Measurements from ENCODE around the gene HNRNPL.
"Not testable (repeated sequence)": the region's sequence is repeated elsewhere in the genome, so short reads cannot be mapped to it uniquely, and the experiment has no call there.

The HNRNPL gene

DNA sequence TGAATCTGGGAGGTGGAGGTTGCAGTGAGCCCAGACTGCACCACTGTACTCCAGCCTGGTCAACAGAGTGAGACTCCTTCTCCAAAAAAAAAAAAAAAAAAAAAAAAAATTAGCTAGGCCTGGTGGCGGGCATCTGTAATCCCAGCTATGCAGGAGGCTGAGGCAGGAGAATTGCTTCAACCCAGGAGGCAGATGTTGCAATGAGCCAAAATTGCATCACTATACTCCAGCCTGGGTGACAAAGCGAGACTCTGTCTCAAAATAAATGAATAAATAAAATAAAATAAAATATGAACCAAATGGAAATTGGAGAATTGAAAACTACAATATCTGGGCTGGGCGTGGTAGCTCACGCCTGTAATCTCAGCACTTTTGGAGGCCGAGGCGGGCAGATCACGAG, 20.6 kb downstream of the HNRNPL start:
- not testable (repeated sequence) for DNase-seq (ENCODE audit: low spot score)

DNA sequence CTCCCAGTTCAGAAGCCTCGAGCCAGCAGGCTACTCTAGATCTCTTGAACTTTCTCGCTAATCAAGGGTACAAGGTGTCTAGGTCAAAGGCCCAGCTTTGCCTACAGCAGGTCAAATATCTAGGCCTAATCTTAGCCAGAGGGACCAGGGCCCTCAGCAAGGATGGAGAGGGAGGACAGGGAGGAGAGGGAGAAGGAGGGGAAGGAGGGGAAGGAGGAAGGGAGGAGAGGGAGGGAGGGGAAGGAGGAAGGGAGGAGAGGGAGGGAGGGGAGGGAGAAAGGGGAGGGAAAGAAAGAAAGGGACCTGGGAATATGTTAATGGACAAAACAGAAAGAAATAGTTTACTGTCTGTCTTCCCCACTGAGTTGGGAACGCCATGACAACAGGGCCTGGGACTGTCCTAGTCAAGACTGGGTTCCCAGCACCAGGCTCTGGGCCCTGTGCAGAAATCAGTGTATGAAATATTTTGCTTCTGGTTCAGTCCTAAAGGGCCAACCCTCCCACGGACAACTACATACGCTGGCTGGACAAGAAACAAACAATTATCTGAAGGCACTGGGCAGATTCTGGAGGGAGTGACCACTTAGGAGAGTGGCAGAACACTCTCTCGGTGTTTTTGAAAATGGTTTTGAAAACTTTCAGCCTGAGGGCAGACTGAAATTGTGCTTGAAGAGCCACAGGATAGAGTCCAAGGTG, 22.8 kb downstream of the HNRNPL start:
- no peak for DNase-seq (ENCODE audit: low spot score)

DNA sequence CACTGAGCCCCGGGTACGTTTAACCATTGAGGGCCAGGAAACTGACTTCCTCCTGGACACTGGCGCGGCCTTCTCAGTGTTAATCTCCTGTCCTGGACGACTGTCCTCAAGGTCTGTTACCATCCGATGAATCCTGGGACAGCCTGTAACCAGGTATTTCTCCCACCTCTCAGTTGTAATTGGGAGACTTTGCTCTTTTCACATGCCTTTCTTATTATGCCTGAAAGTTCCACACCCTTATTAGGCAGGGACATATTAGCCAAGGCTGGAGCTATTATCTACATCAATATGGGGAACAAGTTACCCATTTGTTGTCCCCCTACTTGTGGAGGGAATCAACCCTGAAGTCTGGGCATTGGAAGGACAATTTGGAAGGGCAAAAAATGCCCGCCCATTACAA, 23.9 kb downstream of the HNRNPL start:
- DNase-seq (ENCODE audit: low spot score): not testable (repeated sequence)

DNA sequence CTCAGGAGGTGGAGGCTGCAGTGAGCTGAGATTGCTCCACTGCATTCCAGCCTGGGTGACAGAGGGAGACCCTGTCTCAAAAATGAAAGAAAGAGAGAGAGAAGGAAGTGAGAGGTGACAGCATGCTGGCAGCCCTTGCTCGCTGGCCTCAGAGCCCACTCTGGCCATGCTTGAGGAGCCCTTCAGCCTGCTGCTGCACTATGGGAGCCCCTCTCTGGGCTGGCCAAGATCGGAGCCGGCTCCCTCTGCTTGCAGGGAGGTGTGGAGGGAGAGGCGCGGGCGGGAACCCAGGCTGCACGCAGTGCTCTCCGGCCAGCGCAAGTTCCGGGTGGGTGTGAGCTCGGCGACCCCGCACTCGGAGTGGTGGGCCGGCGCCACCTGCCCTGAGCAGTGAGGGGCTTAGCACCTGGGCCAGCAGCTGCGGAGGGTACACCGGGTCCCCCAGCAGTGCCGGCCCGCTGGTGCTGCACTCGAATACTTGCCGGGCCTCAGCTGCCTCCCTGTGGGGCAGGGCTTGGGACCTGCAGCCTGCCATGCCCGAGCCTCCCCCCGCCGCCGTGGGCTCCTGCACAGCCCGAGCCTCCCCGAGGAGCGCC, 28.5 kb downstream of the HNRNPL start:
- DNase-seq (ENCODE audit: low spot score): not testable (repeated sequence)

DNA sequence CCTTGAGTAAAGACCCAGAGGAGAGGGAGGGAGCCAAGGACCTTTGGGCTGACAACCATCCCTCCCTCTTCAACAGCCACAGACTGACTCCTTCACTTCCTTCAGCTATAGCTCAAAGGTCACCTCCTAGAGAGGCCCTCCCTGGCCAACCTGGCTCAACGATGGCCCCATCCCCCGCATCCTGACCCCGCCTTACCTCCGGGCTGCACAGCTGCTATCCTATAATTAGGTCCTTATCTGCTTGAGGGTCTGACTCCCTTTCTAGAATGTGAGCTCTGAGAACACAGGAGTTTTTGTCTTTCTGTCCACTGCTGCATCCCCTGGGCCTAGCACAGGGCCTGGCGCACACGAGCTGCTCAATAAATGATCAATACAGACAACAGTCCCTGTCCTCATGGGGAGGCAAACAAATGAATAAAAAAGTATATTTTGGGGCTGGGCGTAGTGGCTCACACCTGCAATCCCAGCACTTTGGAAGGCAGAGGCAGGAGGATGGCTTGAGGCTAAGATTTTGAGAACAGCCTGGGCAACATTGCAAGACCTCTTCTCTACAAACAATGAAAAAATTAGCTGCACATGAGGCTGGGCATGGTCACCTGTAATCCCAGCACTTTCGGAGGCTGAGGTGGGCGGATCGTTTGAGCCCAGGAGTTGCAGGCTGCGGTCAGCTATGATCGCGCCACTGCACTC, 30.4 kb downstream of the HNRNPL start:
- DNase-seq (ENCODE audit: low spot score): no peak

DNA sequence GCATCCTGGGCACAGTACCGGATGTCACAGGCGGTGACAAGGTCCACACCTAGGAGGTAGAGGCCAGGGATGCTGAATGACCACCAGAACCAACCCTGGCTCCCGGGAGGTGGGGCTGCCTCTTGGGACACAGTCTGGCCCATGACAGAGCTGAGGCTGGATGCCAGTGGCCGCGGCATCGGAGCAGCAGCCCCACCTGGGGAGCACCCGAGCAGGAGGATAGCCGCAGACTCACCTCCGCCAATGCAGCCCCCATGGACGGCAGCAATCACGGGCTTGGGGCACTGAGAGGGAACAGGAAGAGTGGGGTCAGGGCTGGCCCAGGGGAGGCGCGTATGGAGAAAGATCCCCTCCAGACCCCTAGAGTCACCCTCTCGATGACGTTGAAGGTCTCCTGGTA, 32.7 kb downstream of the HNRNPL start:
- no peak for DNase-seq (ENCODE audit: low spot score)

DNA sequence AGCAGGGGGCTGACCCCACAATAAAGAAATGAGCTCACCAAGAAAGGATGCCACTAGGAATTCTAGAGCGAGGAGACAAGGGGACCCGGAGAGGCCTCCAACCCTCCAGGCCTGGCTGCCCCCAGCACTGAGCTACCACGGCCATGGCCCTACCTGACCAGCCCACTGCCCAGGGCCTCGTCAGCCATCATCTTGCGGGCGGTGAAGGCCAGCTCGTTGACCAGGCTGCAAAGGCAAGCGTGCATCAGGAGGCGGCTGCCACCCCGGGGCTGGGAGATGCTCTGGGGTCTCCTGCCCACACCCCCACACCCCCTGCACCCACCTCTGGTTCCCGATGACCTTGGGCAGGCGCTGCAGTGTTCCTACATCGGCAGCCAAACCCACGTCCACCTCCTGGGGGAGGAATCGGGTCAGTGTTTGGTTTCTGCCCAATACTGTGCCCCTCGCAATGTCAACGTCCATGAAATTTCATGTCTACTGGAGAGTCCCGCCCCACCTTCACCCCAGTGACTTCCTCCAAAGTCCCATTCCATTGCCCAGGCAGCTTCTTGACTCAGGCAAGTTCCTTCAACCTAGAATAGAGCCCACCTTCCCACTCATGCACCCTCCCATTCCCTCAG, 33.5 kb downstream of the HNRNPL start:
- no peak for DNase-seq (ENCODE audit: low spot score)

DNA sequence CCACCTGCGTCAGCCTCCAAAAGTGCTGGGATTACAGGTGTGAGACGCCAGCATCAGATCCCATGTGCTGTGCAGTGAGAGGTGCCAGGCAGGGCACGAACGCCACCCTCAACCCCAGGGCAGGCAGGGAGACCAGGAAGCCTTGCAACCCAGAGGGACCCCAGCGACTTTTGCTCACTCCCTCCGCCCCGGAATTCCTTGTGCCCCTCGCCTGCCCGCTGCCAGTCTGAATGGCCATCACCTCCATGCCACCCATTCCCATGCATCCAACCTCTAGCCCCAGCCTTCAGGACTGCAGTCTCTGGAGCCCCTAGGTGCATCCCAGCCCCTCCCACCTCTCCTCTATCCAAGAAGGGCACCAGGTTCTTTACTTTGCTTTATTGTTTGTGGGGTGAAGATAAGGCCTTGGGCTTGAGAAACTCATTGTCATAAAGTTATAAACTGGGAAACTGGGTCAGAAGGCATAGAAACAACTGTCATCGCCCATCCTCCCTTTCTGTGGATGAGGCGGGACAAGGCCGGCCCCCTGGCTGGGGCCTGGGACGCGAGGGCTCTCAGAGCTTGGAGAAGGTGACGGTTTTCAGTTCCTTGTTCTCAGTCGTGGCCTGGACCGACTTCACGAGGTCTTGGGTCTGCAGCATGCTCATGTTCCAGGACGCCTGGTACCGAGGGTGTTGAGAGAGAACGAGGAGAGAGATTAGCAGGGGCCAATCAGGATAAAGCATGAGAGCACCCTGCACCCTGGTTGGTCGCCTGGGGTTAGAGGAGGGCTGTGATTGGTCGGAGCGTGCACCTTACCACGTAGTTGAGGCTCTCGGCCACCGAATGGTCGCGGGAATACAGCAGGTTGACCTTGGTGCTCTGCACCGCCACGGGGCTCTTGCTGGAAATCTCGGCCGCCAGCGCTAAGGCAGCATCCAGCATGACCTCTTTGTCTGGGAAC, 34.5 kb downstream of the HNRNPL start:
- DNase-seq (ENCODE audit: low spot score): no peak

DNA sequence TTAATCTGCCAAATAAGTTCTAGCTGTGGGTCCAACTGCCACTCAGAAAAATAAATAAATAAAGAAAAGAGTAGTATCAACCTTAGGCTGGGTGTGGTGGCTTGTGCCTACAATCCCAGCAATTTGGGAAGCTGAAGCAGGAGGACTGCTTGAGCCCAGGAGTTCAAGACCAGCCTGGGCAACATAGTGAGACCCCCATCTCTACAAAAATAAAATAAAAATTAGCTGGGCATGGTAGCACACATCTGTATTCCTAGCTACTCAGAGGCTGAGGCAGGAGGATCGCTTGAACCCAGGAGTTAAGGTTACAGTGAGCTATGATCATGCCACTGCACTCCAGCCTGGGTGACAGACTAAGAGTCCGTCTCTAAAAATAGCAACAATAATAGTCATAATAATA, 35.9 kb downstream of the HNRNPL start:
- DNase-seq (ENCODE audit: low spot score): not testable (repeated sequence)

DNA sequence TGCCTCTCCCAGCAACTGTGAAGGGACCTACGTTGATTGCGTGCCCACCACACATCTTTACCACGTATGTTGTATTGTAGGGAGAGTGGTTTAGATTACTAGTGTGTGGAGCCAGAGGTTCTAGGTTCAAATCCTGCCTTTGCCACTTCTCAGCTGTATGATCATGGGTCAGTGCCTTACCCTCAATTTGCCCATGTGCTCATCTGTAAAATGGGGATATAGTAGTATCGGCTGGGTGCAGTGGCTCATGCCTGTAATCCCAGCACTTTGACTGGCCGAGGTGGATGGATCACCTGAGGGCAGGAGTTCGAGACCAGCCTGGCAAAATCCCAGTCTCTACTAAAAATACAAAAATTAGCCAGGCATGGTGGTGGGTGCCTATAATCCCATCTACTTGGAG, 36.5 kb downstream of the HNRNPL start:
- DNase-seq (ENCODE audit: low spot score): no peak

DNA sequence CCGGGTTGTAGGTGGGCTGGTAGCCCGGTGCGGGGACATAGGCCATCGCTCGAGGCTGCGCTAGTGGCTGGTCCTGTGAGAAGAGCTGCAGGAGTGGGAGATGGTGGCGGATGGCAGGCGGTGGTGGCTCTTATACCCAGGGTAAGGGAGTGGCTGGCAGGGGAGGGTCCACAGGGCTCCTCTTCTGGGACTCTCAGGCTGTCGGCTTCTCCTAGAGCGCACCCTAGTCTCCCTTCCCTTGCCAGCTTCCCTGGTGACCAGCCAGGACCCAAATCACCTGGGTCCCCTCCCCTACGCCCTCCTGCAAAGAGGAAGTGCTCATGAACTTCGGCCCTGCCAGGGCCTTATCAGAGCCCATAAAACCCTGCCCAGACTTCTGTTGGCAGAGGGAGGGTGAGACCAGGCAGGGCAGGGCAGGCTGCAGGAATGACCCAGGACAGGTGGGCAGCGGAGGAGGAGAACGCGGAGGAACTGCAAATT, 36.9 kb downstream of the HNRNPL start, which contains the start of gene LGALS4:
Gene LGALS4, minus strand, starts transcription at position 105 of the 480 bp plus-strand sequence. Its CDS starts 59 bp downstream, at position 46.
- no peak for DNase-seq (ENCODE audit: low spot score)

DNA sequence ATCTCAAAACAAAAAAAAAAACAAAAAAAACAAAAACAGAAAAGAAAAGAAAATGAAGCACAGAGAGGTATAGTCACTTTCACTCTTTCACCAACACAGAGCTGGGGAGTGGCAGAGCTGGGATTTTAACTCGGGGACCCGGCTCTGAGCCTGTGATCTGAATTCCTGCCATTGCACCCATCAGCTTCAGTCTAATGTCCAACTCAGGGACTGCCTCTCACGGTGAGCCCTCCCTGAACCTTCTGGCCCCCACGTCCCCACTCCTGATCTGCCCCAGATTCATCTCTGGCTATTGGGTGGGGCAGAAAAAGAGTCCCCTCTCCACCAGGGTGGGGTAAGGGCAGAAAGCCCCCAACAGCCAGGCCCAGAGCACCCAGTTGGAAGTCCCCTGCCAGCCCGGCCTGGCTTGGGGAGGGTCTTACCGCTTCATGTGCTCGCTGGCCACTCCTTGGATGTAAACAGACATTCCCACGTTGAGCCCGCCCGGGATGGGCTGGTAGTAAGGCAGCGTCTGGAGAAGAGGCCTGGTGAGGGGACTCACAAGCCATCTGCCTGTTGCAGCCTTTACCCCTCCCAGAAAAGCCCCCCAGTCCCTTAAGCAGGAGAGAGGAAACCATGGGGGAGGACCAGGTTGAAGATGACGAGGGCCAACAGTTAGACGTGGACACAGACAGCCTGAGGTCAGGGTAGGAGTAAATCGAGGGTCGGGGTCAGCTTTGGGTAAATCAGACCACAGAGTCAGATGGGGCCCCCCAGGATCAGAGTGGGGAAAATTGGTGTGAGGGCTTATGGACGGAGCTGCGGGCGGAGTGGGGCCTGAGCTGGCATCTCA, 37.6 kb downstream of the HNRNPL start:
- no peak for DNase-seq (ENCODE audit: low spot score)

DNA sequence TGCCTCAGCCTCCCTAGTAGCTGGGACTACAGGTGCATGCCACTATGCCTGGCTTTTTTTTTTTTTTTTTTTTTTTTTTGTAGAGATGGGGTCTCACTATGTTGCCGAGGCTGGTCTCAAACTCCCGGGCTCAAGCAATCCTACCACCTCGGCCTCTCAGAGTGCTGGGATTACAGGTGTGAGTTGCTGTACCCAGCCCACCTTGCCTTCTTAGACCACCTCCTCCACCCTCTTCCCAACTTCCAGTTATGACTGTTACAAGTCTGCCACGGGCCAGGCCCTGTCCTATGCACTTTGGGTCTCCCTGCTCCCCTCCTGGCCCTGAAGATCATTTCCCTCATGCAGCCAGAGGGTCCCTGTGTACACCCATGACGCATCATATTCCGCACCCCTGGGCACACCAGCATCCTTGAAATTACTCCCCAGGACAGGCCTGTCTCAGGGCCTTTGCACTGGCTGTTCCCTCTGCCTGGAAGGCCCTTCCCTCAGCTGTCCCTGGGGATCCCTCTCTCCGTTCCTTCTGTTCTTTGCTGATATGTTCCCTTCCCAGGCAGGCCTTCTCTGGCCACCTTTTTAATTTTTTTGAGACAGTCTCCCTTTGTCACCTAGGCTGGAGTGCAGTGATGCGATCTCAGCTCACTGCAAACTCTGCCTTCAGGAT, 40.1 kb downstream of the HNRNPL start:
- peak; percentile 2 for DNase-seq (ENCODE audit: low spot score)

DNA sequence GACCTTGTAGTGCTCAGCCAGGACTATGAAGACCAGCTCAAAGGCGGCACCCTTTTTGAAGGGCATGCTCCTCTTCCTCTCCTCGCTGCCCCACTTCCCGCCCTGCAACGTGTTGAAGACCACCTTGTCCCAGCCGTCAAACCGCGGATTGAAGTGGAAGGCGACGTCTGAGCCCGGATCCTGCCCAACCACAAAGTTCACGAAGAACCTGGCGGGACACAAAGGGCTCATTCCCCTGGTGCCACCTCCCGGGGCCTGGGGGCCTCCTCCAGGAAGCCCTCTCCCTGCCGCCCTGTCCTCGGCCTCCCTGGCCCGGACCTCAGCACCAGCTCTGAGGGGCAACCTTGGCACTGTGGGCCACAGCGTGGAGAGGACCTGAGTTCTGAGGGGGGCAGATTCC, 41.0 kb downstream of the HNRNPL start:
- peak; percentile 4 for DNase-seq (ENCODE audit: low spot score)

DNA sequence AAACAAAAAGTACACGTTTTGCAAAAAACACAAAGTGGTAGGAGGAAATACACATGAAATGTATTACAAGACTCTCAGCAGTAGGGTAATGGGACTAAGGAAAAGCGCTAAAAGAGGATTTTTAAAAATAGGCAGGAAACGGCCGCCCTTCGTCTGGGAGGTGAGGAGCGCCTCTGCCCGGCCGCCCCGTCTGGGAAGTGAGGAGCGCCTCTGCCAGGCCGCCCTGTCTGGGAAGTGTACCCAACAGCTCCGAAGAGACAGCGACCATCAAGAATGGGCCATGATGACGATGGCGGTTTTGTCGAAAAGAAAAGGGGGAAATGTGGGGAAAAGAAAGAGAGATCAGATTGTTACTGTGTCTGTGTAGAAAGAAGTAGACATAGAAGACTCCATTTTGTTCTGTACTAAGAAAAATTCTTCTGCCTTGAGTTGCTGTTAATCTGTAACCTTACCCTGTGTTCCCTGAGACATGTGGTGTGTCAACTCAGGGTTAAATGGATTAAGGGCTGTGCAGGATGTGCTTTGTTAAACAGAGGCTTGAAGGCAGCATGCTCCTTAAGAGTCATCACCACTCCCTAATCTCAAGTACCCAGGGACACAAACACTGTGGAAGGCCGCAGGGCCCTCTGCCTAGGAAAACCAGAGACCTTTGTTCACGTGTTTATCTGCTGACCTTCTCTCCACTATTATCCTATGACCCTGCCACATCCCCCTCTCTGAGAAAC, 42.2 kb downstream of the HNRNPL start:
- DNase-seq (ENCODE audit: low spot score): not testable (repeated sequence)

DNA sequence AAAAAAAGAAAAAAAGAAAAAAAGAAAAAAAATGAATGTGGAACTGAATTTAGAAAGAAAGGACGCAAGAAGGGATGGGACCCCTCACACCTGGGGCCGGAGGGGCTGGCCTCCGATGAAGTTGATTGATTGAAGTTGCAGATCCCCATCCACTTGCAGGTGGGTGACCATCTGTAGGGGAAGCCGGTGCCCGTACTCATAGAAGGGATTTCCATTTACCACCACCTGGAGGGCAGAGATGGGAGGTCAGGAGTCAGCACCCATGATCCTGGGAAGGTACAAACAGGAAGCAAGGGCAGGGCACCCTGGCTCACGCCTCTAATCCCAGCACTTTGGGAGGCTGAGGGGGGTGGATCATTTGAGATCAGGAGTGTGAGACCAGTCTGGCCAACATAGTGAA, 43.4 kb downstream of the HNRNPL start:
- DNase-seq (ENCODE audit: low spot score): peak; percentile 3

DNA sequence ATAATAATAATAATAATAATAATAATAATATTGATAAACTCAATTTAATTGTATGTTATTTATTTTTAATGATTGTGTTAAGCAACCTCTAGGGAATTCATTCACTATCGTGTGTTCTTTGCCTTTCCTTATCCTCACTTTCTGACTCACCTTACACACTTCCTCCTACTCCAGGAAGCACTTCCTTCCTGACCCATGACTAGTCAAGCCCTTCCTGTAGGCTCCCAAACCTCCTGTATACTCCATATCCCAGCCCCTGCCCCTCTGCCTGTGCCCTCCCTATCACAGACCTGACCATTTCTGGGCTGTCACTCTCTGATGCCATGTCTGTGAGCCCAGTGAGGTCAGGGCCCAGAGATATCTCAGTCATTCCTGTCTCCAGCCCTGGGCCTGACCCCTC, 44.6 kb downstream of the HNRNPL start:
- peak; percentile 16 for DNase-seq (ENCODE audit: low spot score)

DNA sequence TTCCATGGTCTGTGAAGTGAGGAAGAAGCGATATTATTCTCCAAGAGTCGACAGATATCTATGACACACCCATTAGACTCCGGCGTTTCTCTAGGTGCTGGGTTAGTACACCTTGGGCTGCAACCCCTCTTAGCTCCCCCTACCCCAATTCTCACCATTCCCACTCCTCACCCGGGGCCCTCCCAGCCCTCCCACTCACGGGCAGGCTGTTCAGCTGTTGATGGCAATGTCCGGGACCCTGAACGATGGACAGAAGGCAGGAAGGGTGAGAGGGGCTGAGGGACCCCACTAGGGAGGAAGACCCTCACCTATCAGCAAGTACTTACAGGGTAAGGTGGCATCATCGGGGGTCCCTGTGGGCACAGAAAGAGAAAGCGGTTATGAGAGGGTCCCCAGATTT, 46.2 kb downstream of the HNRNPL start:
- DNase-seq (ENCODE audit: low spot score): no peak

DNA sequence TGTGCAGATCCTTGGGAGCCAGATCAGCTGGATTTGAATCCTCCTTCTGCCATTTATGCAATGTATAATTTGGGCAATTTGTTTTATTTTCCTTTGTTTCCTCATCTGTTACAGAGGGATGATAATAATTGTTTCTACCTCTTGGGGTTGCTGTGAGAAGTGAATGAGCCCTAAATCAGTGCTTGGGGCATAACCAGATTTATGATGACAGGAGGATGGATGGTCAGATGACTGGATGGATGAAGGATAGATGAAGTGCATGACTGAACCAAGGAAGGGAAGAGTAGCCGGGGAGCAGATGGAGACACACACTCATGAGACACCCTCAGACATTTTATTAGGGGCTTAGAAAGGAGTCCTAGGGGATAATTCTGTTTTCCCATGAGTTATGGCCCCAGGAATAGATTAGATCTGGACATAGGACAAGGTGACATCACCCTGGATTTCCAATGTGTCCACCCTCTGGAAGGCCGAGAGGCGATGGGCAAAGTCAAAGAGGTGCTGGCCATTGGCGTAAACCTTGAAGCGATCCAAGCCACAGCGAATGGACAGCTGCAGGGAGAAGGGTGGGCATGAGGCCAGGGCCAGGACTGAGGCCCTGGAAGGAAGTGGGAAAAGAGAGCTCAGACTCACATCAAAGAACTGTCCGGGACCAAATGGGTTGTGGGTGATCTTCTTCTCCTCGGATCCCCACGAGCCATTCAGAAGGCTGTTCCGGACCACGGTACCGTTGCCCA, 48.3 kb downstream of the HNRNPL start:
- no peak for DNase-seq (ENCODE audit: low spot score)

Data from AG08396 (cell line).